Stomach (tissue), 9 donors: ENCODE results near the gene SHMT2. TPM values are rescaled to one million over a fixed set of nuclear protein-coding genes. Genes with fewer than 3 reads are reported as not detected.
A peak's percentile ranks its signal among the peaks of the same experiment; 100 is the strongest.

Source experiments
- DNase-seq, 2 donors: peaks; one replicate each; pipeline versions ENCODE4 v3.0.0 to v3.0.0-alpha.2; 2013 to 2019
- H3K27ac ChIP-seq, 5 donors: fragments of 200-600 bp in 4 of 5; sonication (generic) in 4 of 5; one replicate each; pipeline ENCODE4 v1.5.1; 2013 to 2019; ENCODE audit warnings: mild to moderate bottlenecking in 1 of 5, moderate library complexity in 1 of 5
- H3K27me3 ChIP-seq, 3 donors: fragments of 200-600 bp; sonication (generic); one replicate each; pipeline ENCODE4 v1.5.1; 2017 to 2019; ENCODE audit warnings: mixed run types in 1 of 3
- H3K36me3 ChIP-seq, 4 donors: fragments of 200-600 bp; sonication (generic); 1 replicate in 3 of 4; 2 replicates in 1 of 4; pipeline ENCODE4 v1.5.1; 2016 to 2019
- H3K4me1 ChIP-seq, 4 donors: fragments of 200-600 bp; sonication (generic); one replicate each; pipeline ENCODE4 v1.5.1; 2016 to 2019
- H3K4me3 ChIP-seq, 4 donors: fragments of 200-600 bp; sonication (generic) in 3 of 4; one replicate each; pipeline ENCODE4 v1.5.1; 2016 to 2019; ENCODE audit warnings: mild to moderate bottlenecking in 1 of 4
- H3K9me3 ChIP-seq, 4 donors: fragments of 200-600 bp; sonication (generic); one replicate each; pipeline ENCODE4 v1.5.1; 2016 to 2019
- EP300 ChIP-seq: sonication (generic); formaldehyde crosslinking; IDR thresholded peaks from one replicate; pipeline ENCODE4 v1.6.1; 2017; ENCODE audit warnings: antibody characterized with exemption
- POLR2A ChIP-seq, 4 donors: fragments of 450-650 bp; IDR thresholded peaks; one replicate each; pipeline ENCODE4 v1.6.1; 2016; ENCODE audit warnings: antibody characterized with exemption in 4 of 4, control low read depth in 2 of 4, mild to moderate bottlenecking in 1 of 4, moderate library complexity in 1 of 4
- POLR2AphosphoS5 ChIP-seq, 3 donors: sonication (generic); formaldehyde crosslinking; IDR thresholded peaks; one replicate each; pipeline ENCODE4 v1.6.1; 2016; ENCODE audit warnings: antibody characterized with exemption in 3 of 3
- whole genome bisulfite sequencing, 5 donors: extraction: QIAGEN DNeasy Blood & Tissue Kit in 3 of 5; methylation state at CpG; one replicate each; pipeline versions ENCODE4 v1.1.5 to v1.1.7; 2013 to 2018; 5-methylcytosine and 5-hydroxymethylcytosine counted together
- intact Hi-C: fragments of 100-400 bp; cut with DNase I; formaldehyde crosslinking; loops from one replicate; pipeline ENCODE4 v1.15.1; 2023; ENCODE audit warnings: low total_unique reads
- polyA plus RNA-seq, 3 donors: library from polyadenylated mRNA; stranded (reverse); fragments of 200-250 nt; gene quantifications; one replicate each; pipeline ENCODE4 v1.2.3, GENCODE V29; 2013
- total RNA-seq, 5 donors: library from RNA; depleted of rRNA; stranded (reverse); fragments of >200 nt; gene quantifications; one replicate each; pipeline versions ENCODE4 v1.1.0 to v1.2.3, GENCODE V29; 2014 to 2016
- TF ChIP-seq, protein P1 (sequence below), 7 experiments: fragments of 450-650 bp in 4 of 7; fragments of 200-600 bp in 3 of 7; sonication (generic) in 3 of 7; IDR thresholded peaks; one replicate each; pipeline ENCODE4 v1.5.1; 2016 to 2019; ENCODE audit warnings: antibody characterized with exemption in 7 of 7, control low read depth in 2 of 7, mild to moderate bottlenecking in 1 of 7
- donor health status: healthy with polysubstance abuse.
- donor health status: Bipolar disorder and iron deficiency.
- donor health status: healthy.

Gene SHMT2
- total and polyA plus RNA-seq, 8 donors: 26.1 to 93.7 (median 58.0) TPM

DNA sequence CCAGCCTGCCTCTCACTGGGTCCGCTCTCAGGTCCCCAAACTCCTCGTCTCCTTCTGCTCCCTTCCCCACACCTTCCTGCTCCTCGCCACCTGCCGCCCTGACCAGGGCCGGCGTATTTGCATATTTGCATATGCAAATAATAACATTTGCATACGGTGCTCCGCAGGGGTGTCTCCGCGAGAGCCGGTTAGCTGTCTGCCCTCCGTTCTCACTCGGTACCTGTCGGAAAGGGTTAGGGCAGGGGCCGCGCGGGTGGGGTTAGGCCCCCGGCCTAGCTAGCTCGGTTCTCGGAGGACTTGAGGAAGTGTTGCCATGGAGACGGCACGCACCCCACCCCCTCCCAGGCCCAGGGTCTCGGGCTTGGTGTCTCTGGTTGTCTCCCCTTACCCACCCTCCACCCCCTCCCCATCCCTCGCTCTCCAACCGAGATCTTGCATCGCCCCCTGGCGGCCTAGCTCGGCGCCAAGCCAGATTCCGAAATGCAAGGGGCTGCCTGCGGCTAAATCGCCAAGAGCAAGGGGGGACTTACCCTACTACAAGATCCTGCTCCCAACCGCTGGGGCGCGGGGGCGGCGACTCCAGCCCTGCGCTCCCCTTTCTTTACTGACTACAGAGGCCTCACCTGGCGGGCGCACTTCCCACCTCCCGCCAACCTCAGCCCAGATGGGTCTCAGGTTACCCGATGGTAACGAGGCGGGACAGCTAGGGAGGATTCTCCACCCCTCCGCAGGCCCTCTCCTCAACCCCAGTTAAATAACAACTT, 13.4 kb downstream of the SHMT2 start:
- WGBS, 5 donors: 1 to 3% (median 3%) methylated on average over 26 to 45 of the region's 45 CpGs
- DNase-seq: peak; percentile 63 to 88
- Histone ChIP-seq H3K27ac (peak overlapping the region in 1 of 5 donors; percentile 14), H3K4me3 (peak overlapping the region; percentile 22 to 53 (median 38)), H3K4me1 (peaks cover 54 to 65% (median 63%) of the 10 kb centered on the region in 4 donors), H3K9me3 (no peaks in the 10 kb centered on the region), H3K36me3 (no peaks in the 10 kb centered on the region), H3K27me3 (peaks cover 24 to 77% (median 58%) of the 10 kb centered on the region in 3 donors)
- intact Hi-C loops: no loop called here
- TF ChIP-seq EP300: no peak
- TF ChIP-seq, protein P1, sequence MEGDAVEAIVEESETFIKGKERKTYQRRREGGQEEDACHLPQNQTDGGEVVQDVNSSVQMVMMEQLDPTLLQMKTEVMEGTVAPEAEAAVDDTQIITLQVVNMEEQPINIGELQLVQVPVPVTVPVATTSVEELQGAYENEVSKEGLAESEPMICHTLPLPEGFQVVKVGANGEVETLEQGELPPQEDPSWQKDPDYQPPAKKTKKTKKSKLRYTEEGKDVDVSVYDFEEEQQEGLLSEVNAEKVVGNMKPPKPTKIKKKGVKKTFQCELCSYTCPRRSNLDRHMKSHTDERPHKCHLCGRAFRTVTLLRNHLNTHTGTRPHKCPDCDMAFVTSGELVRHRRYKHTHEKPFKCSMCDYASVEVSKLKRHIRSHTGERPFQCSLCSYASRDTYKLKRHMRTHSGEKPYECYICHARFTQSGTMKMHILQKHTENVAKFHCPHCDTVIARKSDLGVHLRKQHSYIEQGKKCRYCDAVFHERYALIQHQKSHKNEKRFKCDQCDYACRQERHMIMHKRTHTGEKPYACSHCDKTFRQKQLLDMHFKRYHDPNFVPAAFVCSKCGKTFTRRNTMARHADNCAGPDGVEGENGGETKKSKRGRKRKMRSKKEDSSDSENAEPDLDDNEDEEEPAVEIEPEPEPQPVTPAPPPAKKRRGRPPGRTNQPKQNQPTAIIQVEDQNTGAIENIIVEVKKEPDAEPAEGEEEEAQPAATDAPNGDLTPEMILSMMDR (IDR thresholded peaks at IDR 0.05): peak in 5 of 7 experiments; percentile 17 to 72 (median 42)

DNA sequence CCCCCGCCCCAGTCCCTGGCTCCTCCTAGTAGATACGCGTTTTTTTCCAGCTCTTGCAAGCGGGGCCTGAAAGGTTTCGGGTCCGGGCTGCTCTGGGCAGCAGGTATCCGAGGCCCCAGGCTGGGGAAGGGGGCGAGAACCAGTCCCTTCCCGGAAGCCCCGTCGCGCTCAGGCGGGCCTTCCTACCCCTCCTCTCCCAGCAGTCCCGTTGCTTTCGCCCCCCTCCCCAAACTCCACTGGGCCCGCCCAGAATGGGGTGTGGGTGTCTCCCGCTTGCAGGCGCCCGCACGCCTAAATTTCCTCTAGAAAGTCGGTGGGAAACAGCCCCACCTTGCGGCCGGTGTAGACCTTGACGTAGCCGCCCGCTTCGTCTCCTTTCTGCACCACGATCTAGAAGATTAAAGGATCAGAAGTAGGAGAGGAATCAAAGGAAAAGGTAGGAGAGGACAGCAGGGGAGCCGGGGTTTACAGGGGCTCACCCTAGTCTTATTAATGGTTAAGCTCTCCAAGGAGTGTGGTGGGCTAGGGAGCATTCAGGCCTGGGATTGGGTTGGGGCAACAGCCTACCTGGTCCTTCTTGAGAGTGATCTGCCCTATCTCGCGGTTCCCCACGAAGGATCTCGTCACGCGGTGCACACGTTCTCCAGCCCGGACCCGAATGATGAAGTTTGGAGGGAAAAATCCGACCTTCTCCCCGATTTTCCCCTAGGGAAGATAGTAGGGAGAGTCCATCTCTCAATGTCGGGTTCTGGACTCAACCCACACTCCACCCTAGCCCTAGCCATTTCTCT, 14.2 kb downstream of the SHMT2 start:
- peak; percentile 85 to 89 for DNase-seq
- intact Hi-C loops: no loop called here
- Histone ChIP-seq H3K9me3 (no peaks in the 10 kb centered on the region), H3K27ac (no peak overlapping the region), H3K36me3 (no peaks in the 10 kb centered on the region), H3K4me1 (peaks cover 46 to 56% (median 54%) of the 10 kb centered on the region in 4 donors), H3K4me3 (peak overlapping the region; percentile 22 to 53 (median 38)), H3K27me3 (peaks cover 24 to 69% (median 49%) of the 10 kb centered on the region in 3 donors)
- TF ChIP-seq, protein P1 (IDR thresholded peaks at IDR 0.05): peak in 5 of 7 experiments; percentile 54 to 69 (median 64)
- TF ChIP-seq POLR2A (IDR thresholded peaks at IDR 0.05) (no peak), EP300 (no peak), POLR2AphosphoS5 (IDR thresholded peaks at IDR 0.05) (no peak)
- WGBS, 5 donors: 5 to 11% (median 7%) methylated on average over 39 to 41 of the region's 41 CpGs

DNA sequence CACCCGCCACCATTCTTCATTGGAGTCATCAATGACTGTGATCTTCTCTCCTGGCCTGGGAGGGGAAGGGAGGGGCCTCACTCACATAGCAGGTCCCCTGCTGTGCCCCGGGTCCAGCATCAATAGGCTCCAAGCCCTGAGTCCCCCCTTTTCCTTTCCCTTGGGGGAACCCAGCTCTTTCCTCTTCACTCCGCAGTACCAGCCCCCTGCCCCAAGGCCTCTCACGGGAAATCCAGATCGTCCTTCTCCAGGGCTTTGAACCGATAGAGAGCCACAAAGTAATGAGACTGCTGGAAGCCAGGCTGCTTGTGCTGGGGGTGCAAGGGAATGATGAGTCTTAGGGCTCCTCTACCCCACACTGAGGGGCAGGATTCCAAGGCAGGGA, 14.8 kb downstream of the SHMT2 start:
- DNase-seq: no peak
- 38 to 69% (median 67%) methylated on average over 6 of the region's 6 CpGs for WGBS, 5 donors

DNA sequence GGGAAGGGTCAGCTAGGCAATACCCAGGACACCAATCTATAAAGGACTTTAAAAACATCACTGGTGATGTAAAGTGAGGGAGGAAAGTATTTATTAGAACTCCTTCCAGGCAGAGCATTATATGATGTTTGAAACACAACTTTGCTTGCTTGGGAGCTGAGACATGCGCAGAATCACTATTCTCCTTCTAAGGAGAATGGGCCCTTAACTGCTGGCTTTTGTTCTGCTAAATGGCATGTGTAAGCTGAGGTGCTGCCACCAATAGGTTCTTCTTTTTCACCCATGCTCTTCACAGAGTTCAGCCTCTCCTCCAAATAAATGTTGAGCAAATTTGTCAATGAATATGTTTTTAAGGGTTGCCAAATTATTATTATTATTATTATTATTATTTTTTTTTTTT, 17.5 kb downstream of the SHMT2 start:
- TF ChIP-seq, protein P1 (IDR thresholded peaks at IDR 0.05): no peak
- TF ChIP-seq POLR2A (IDR thresholded peaks at IDR 0.05) (no peak), EP300 (no peak), POLR2AphosphoS5 (IDR thresholded peaks at IDR 0.05) (no peak)
- Histone ChIP-seq H3K4me1 (peaks cover 19 to 23% (median 22%) of the 10 kb centered on the region in 4 donors), H3K27me3 (peaks cover 13 to 36% (median 18%) of the 10 kb centered on the region in 3 donors), H3K4me3 (no peak overlapping the region), H3K36me3 (no peaks in the 10 kb centered on the region), H3K9me3 (no peaks in the 10 kb centered on the region), H3K27ac (no peak overlapping the region)
- intact Hi-C loops: loop anchor here (5.0 kb wide), 1 partner anchor 35 kb away; no protein-coding TSS in a partner anchor
- 95 to 100% (median 97%) methylated on average over 1 of the region's 1 CpG for WGBS, 5 donors
- no peak for DNase-seq

More for the DNA sequence above, 14.8 kb downstream of the SHMT2 start:
- no peak overlapping the region for H3K27ac ChIP-seq
- no peak overlapping the region for H3K4me3 ChIP-seq
- TF ChIP-seq EP300 (no peak), POLR2AphosphoS5 (IDR thresholded peaks at IDR 0.05) (no peak), POLR2A (IDR thresholded peaks at IDR 0.05) (no peak)
- TF ChIP-seq, protein P1 (IDR thresholded peaks at IDR 0.05): no peak
- peaks cover 44 to 50% (median 49%) of the 10 kb centered on the region in 4 donors for H3K4me1 ChIP-seq
- peaks cover 24 to 63% (median 43%) of the 10 kb centered on the region in 3 donors for H3K27me3 ChIP-seq
- intact Hi-C loops: no loop called here
- no peaks in the 10 kb centered on the region for H3K36me3 ChIP-seq
- H3K9me3 ChIP-seq: no peaks in the 10 kb centered on the region
